HCT116 (cell line): ENCODE data around the gene USP24. TPM values are rescaled to one million over a fixed set of nuclear protein-coding genes. Genes with fewer than 3 reads are reported as not detected.

Experiments used
- ATAC-seq: fragments of 200-7000 bp; cut with Tn5 transposase; 2 replicates; pipeline ENCODE4 v1.9.1; 2020; ENCODE audit warnings: mild to moderate bottlenecking, moderate library complexity
- BruUV-seq: library from RNA; stranded (reverse); fragments of 400-500 nt; replicated peaks from 2 replicates; lab custom pipeline; 2021; lab: Mats Ljungman, UMichigan
- CTCF ChIA-PET: fragments of 300-600 bp; sonication (Branson Sonifier 250); formaldehyde crosslinking; loops from one replicate; lab custom pipeline; 2021; ENCODE audit warnings: antibody characterized with exemption; lab: Charles Lee
- POLR2A ChIA-PET: fragments of 300-600, 350-600 bp; sonication (Branson Sonifier 250); formaldehyde crosslinking; loops from one replicate; lab custom pipeline; 2021; ENCODE audit warnings: antibody characterized with exemption; lab: Charles Lee
- RAD21 ChIA-PET, 2 experiments: fragments of 300-600 bp; sonication (Branson Sonifier 250); formaldehyde crosslinking; loops; one replicate each; lab custom pipeline; 2023; ENCODE audit warnings: low total read pairs in 2 of 2; ENCODE audit not compliant: uncharacterized antibody in 2 of 2, unreplicated experiment in 2 of 2, low non-redundant PET in 1 of 2; lab: Charles Lee
- DNase-seq: peaks from one replicate; pipeline ENCODE4 v3.0.0-alpha.2; 2010; ENCODE audit warnings: low read depth, low spot score
- H2AFZ ChIP-seq: fragments of 200-600 bp; shearing (Covaris generic), sonication (generic); 2 replicates; pipeline ENCODE4 v1.6.1; 2017; ENCODE audit warnings: low read depth, mixed run types, mixed read lengths, antibody characterized with exemption, low read length; ENCODE audit not compliant: poor library complexity, severe bottlenecking
- H3K27ac ChIP-seq: 2 replicates; pipeline ENCODE4 v1.5.1; 2012; ENCODE audit warnings: low read depth, low read length
- H3K27me3 ChIP-seq: fragments of 200-600 bp; sonication (generic); 2 replicates; pipeline ENCODE4 v1.6.1; 2016; ENCODE audit warnings: mixed run types, low read length, mixed read lengths; ENCODE audit not compliant: insufficient read depth
- H3K36me3 ChIP-seq, 2 experiments: fragments of 200-500 bp in 1 of 2; fragments of 200-600 bp in 1 of 2; sonication (Bioruptor generic) in 1 of 2; sonication (generic) in 1 of 2; 2 replicates each; pipeline versions ENCODE4 v1.5.1 to v1.6.1; 2014 to 2016; ENCODE audit warnings: low read length in 2 of 2, inconsistent platforms in 1 of 2, mixed read lengths in 1 of 2, mixed run types in 1 of 2; ENCODE audit not compliant: insufficient read depth in 2 of 2, control insufficient read depth in 1 of 2
- H3K4me1 ChIP-seq, 2 experiments: fragments of 200-600 bp in 1 of 2; sonication (generic) in 1 of 2; 2 replicates each; pipeline versions ENCODE4 v1.5.1 to v1.6.1; 2012 to 2017; ENCODE audit warnings: low read length in 2 of 2, inconsistent platforms in 1 of 2, mild to moderate bottlenecking in 1 of 2, mixed read lengths in 1 of 2, mixed run types in 1 of 2, moderate library complexity in 1 of 2; ENCODE audit not compliant: insufficient read depth in 2 of 2, control insufficient read depth in 1 of 2
- H3K4me2 ChIP-seq: fragments of 200-600 bp; sonication (generic); 2 replicates; pipeline ENCODE4 v1.6.1; 2017; ENCODE audit warnings: mixed run types, low read length, mixed read lengths
- H3K4me3 ChIP-seq, 2 experiments: fragments of 200-600 bp in 1 of 2; sonication (generic) in 1 of 2; replicated peaks in 1 of 2; 2 replicates each; pipeline ENCODE4 v1.5.1; 2011 to 2016; ENCODE audit warnings: low read length in 2 of 2, control low read depth in 1 of 2, low read depth in 1 of 2, mild to moderate bottlenecking in 1 of 2, mixed read lengths in 1 of 2, mixed run types in 1 of 2
- H3K79me2 ChIP-seq: fragments of 200-600 bp; sonication (generic); 2 replicates; pipeline ENCODE4 v1.6.1; 2017; ENCODE audit warnings: mild to moderate bottlenecking, mixed run types, low read length, moderate library complexity, mixed read lengths; ENCODE audit not compliant: insufficient read depth
- H3K9ac ChIP-seq: fragments of 200-600 bp; sonication (generic); 2 replicates; pipeline ENCODE4 v1.6.1; 2016; ENCODE audit warnings: low read length, mixed read lengths
- H3K9me2 ChIP-seq: fragments of 200-600 bp; sonication (generic), shearing (Covaris generic); 2 replicates; pipeline ENCODE4 v1.6.1; 2017; ENCODE audit warnings: mixed run types, mild to moderate bottlenecking, moderate library complexity; ENCODE audit not compliant: insufficient read depth
- H3K9me3 ChIP-seq, 2 experiments: fragments of 200-500 bp in 1 of 2; fragments of 200-600 bp in 1 of 2; sonication (Bioruptor generic) in 1 of 2; sonication (generic) in 1 of 2; 2 replicates each; pipeline ENCODE4 v1.6.1; 2014 to 2017; ENCODE audit warnings: low read length in 2 of 2, mixed read lengths in 2 of 2, inconsistent platforms in 1 of 2, low read depth in 1 of 2, mild to moderate bottlenecking in 1 of 2, mixed run types in 1 of 2, moderate library complexity in 1 of 2; ENCODE audit not compliant: control insufficient read depth in 1 of 2, insufficient read depth in 1 of 2
- H4K20me1 ChIP-seq: fragments of 200-600 bp; sonication (generic), shearing (Covaris generic); 2 replicates; pipeline ENCODE4 v1.6.1; 2017; ENCODE audit warnings: mixed run types, mild to moderate bottlenecking, moderate library complexity; ENCODE audit not compliant: insufficient read depth
- EZH2phosphoT487 ChIP-seq: fragments of 200-600 bp; IDR thresholded peaks from 2 replicates; pipeline ENCODE4 v1.6.1; 2018; ENCODE audit warnings: antibody characterized with exemption, borderline replicate concordance
- JUND ChIP-seq: IDR thresholded peaks from 2 replicates; pipeline ENCODE4 v1.6.1; 2012
- SRF ChIP-seq: IDR thresholded peaks from 2 replicates; pipeline ENCODE4 v1.6.1; 2012; ENCODE audit warnings: low read depth
- TCF7L2 ChIP-seq: IDR thresholded peaks from 2 replicates; pipeline ENCODE4 v1.7.0; 2011; ENCODE audit warnings: borderline replicate concordance, inconsistent platforms; ENCODE audit not compliant: insufficient read depth, insufficient read length; ENCODE audit errors: extremely low read depth
- YY1 ChIP-seq: IDR thresholded peaks from 2 replicates; pipeline ENCODE4 v1.6.1; 2011; ENCODE audit warnings: low read length, low read depth, moderate library complexity, mild to moderate bottlenecking; ENCODE audit not compliant: insufficient replicate concordance; ENCODE audit errors: extremely low read depth
- intact Hi-C: fragments of 100-400 bp; cut with micrococcal nuclease; formaldehyde crosslinking; loops from 2 replicates; pipeline ENCODE4 v1.10.0; 2022
- total RNA-seq: library from RNA; stranded (reverse); gene quantifications from one replicate; pipeline ENCODE4 v1.2.1, GENCODE V29; 2021; ENCODE audit not compliant: unreplicated experiment
- TF ChIP-seq, protein P1 (sequence below): IDR thresholded peaks from 2 replicates; pipeline ENCODE4 v1.6.1; 2012

The USP24 gene
- total RNA-seq, 1 experiment from 2014 or later, result 34.2 TPM

DNA sequence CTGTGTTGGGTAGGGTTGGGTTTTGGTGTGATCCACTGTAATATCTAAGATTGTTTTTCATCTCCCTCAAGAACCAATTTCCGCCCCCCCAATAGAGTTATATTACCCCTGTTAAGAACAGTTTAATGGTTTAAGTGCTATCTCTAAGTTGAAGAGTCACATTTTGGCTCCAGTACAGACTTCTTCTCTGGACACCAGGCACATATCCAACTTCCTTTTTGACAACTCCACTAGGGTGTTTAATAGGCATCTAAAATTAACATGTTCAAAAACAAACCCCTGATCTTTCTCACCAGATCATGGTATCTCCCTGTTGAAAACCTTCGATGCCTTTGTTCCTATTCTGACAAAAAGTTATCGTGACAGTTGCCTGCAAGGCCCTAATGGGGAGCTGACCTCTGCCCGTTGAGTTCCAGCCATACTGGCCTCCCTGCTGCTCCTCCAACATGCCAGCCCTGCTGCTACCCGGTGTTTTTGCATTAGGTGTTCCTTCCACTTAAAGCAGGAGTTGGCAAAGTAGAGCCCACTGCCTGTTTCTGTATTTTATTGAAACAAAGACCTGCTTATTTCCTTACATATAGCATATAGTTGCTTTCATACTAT is 18.6 kb downstream of the USP24 start:
- no peaks in the 10 kb centered on the region for H3K9me3 ChIP-seq
- H3K27me3 ChIP-seq, result no peaks in the 10 kb centered on the region
- H3K79me2 ChIP-seq, result peaks cover 90% of the 10 kb centered on the region
- no peak overlapping the region for H3K27ac ChIP-seq
- DNase-seq, result no peak
- H3K4me2 ChIP-seq, result no peak overlapping the region
- H3K36me3 ChIP-seq, result no peaks in the 10 kb centered on the region
- no peak overlapping the region for H2AFZ ChIP-seq
- H3K4me1 ChIP-seq, result no peaks in the 10 kb centered on the region
- H3K9me2 ChIP-seq, result no peaks in the 10 kb centered on the region
- H3K9ac ChIP-seq, result no peak overlapping the region
- ATAC-seq, result no peak
- TF ChIP-seq YY1 (no peak), SRF (no peak)
- CTCF ChIA-PET, result no interaction called here
- intact Hi-C loops, result no loop called here
- no TSS peak for BruUV-seq
- no peak overlapping the region for H3K4me3 ChIP-seq
- RAD21 ChIA-PET, result no interaction called here
- POLR2A ChIA-PET, result no interaction called here
- H4K20me1 ChIP-seq, result peaks cover 3% of the 10 kb centered on the region; the same call in 1 of the 2 replicates

- Histone ChIP-seq H3K4me2 (no peak overlapping the region), H3K4me1 (no peaks in the 10 kb centered on the region), H3K9ac (no peak overlapping the region), H4K20me1 (peaks cover 3% of the 10 kb centered on the region; the same call in 1 of the 2 replicates), H3K27me3 (no peaks in the 10 kb centered on the region), H3K4me3 (no peak overlapping the region), H3K36me3 (no peaks in the 10 kb centered on the region), H3K27ac (no peak overlapping the region), H2AFZ (no peak overlapping the region), H3K79me2 (peaks cover 91% of the 10 kb centered on the region), H3K9me2 (no peaks in the 10 kb centered on the region), H3K9me3 (no peaks in the 10 kb centered on the region)
- POLR2A ChIA-PET, result no interaction called here
- RAD21 ChIA-PET, result no interaction called here
- intact Hi-C loops, result no loop called here
- ATAC-seq (no peak), DNase-seq (no peak)
- CTCF ChIA-PET, result no interaction called here
- no TSS peak for BruUV-seq
- TF ChIP-seq EZH2phosphoT487, result no peak
- no peak for TF ChIP-seq TCF7L2
- TF ChIP-seq, protein P1, sequence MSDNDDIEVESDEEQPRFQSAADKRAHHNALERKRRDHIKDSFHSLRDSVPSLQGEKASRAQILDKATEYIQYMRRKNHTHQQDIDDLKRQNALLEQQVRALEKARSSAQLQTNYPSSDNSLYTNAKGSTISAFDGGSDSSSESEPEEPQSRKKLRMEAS, result no peak
- TF ChIP-seq SRF, result no peak
- TF ChIP-seq YY1, result no peak
- TF ChIP-seq JUND, result no peak
Measured at GRCh38 chr1:55195521-55196233, 19.5 kb downstream of the USP24 start.
